ENCODE results near the gene TOMM40L. TPM values are rescaled to one million over a fixed set of nuclear protein-coding genes. Genes with fewer than 3 reads are reported as not detected.

TOMM40L gene
- total RNA-seq, 1 donor from 2014 or later, result 11.4 TPM

- ATAC-seq, result peak; percentile 84
Observed at GRCh38 chr1:161258439-161259344, 32.8 kb downstream of the TOMM40L start, which contains the start of gene PCP4L1. Gene PCP4L1, plus strand, starts transcription at chr1:161258745. Its CDS starts 230 bp downstream, at chr1:161258975.

- ATAC-seq, result no peak
Observed at GRCh38 chr1:161259345-161259702, 33.5 kb downstream of the TOMM40L start.

GRCh38 chr1:161259765-161260164 lies 33.9 kb downstream of the TOMM40L start:
- ATAC-seq, result no peak

GRCh38 chr1:161260376-161261260 lies 34.8 kb downstream of the TOMM40L start:
- ATAC-seq, result peak; percentile 51

GRCh38 chr1:161261261-161262235 lies 35.7 kb downstream of the TOMM40L start:
- peak; percentile 75 for ATAC-seq

GRCh38 chr1:161265305-161265704 lies 39.4 kb downstream of the TOMM40L start:
- no peak for ATAC-seq

- no peak for ATAC-seq
Observed at GRCh38 chr1:161266202-161266601, 40.3 kb downstream of the TOMM40L start.

GRCh38 chr1:161266836-161267235 lies 41.0 kb downstream of the TOMM40L start:
- ATAC-seq, result no peak

GRCh38 chr1:161267321-161267720 lies 41.5 kb downstream of the TOMM40L start:
- no peak for ATAC-seq

- ATAC-seq, result no peak
Observed at GRCh38 chr1:161273402-161273801, 47.5 kb downstream of the TOMM40L start.

- ATAC-seq, result no peak
Observed at GRCh38 chr1:161274874-161275273, 49.0 kb downstream of the TOMM40L start.

Other genes with a start within 250 kb of the TOMM40L start
- gene F11R, start 204.9 kb upstream of the TOMM40L start, total RNA-seq, result 137 TPM
- gene TSTD1, start 187.1 kb upstream of the TOMM40L start, total RNA-seq, result 67.9 TPM
- gene USF1, start 180.1 kb upstream of the TOMM40L start, total RNA-seq, result 25.2 TPM
- gene ARHGAP30, start 156.2 kb upstream of the TOMM40L start, total RNA-seq, result 6.0 TPM
- gene NECTIN4, start 136.5 kb upstream of the TOMM40L start, total RNA-seq, result 115 TPM
- 4.5 TPM for gene KLHDC9, start 127.7 kb upstream of the TOMM40L start, total RNA-seq
- gene PFDN2, start 108.0 kb upstream of the TOMM40L start, total RNA-seq, result 46.2 TPM
- 26.4 TPM for gene NIT1, start 108.0 kb upstream of the TOMM40L start, total RNA-seq
- 24.9 TPM for gene DEDD, start 93.4 kb upstream of the TOMM40L start, total RNA-seq
- 76.7 TPM for gene UFC1, start 72.1 kb upstream of the TOMM40L start, total RNA-seq
- gene USP21, start 66.6 kb upstream of the TOMM40L start, total RNA-seq, result 15.6 TPM
- gene PPOX, start 59.6 kb upstream of the TOMM40L start, total RNA-seq, result 10.4 TPM
- gene B4GALT3, start 48.6 kb upstream of the TOMM40L start, total RNA-seq, result 17.7 TPM
- gene ADAMTS4, start 27.0 kb upstream of the TOMM40L start, total RNA-seq, result 1.3 TPM
- 56.4 TPM for gene NDUFS2, start 23.7 kb upstream of the TOMM40L start, total RNA-seq
- 0.76 TPM for gene FCER1G, start 10.8 kb upstream of the TOMM40L start, total RNA-seq
- gene APOA2, start 2.4 kb upstream of the TOMM40L start, total RNA-seq, result not detected
- gene NR1I3, start 12.1 kb downstream of the TOMM40L start, total RNA-seq, result not detected
- 29.3 TPM for gene PCP4L1, start 32.7 kb downstream of the TOMM40L start, total RNA-seq
- 1.4 TPM for gene MPZ, start 83.9 kb downstream of the TOMM40L start, total RNA-seq
- gene SDHC, start 88.3 kb downstream of the TOMM40L start, total RNA-seq, result 185 TPM
- gene CFAP126, start 141.8 kb downstream of the TOMM40L start, total RNA-seq, result not detected

Measured in esophagus mucosa (tissue), 1 donor.